Mammary epithelial cell (primary cell): ENCODE measurements around the gene TPD52L2.
"Not testable (repeated sequence)": the region's sequence is repeated elsewhere in the genome, so short reads cannot be mapped to it uniquely, and the experiment has no call there.

ENCODE experiments used
- EZH2 ChIP-seq: IDR thresholded peaks from 2 replicates; pipeline ENCODE4 v1.6.1; 2012; ENCODE audit warnings: low read length, inconsistent platforms, borderline replicate concordance
- TF ChIP-seq, protein P1 (sequence below), 2 donors: IDR thresholded peaks in 1 of 2; conservative IDR thresholded peaks in 1 of 2; 2 replicates each; pipeline ENCODE4 v1.5.1; 2011 to 2012; ENCODE audit warnings: inconsistent platforms in 2 of 2, low read length in 2 of 2, mild to moderate bottlenecking in 2 of 2, control low read depth in 1 of 2, low read depth in 1 of 2; ENCODE audit not compliant: insufficient read depth in 1 of 2; ENCODE audit errors: extremely low read depth in 1 of 2

DNA sequence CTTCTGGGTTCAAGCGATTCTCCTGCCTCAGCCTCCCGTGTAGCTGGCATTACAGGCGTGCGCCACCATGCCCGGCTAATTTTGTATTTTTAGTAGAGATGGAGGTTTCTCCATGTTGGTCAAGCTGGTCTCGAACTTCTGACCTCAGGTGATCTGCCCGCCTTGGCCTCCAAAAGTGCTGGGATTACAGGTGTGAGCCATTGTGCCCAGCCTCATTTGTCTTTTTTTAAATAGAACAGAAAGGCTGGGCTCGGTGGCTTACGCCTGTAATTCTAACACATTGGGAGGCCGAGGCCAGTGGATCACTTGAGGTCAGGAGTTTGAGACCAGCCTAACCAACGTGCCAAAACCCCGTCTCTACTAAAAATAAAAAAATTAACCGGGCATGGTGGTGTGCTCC, 2.0 kb downstream of the TPD52L2 start:
- TF ChIP-seq, protein P1, sequence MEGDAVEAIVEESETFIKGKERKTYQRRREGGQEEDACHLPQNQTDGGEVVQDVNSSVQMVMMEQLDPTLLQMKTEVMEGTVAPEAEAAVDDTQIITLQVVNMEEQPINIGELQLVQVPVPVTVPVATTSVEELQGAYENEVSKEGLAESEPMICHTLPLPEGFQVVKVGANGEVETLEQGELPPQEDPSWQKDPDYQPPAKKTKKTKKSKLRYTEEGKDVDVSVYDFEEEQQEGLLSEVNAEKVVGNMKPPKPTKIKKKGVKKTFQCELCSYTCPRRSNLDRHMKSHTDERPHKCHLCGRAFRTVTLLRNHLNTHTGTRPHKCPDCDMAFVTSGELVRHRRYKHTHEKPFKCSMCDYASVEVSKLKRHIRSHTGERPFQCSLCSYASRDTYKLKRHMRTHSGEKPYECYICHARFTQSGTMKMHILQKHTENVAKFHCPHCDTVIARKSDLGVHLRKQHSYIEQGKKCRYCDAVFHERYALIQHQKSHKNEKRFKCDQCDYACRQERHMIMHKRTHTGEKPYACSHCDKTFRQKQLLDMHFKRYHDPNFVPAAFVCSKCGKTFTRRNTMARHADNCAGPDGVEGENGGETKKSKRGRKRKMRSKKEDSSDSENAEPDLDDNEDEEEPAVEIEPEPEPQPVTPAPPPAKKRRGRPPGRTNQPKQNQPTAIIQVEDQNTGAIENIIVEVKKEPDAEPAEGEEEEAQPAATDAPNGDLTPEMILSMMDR (conservative IDR thresholded peaks at IDR 0.05 in 1 of 2, IDR thresholded peaks at IDR 0.05 in 1 of 2; ENCODE audit: extremely low read depth in 1 of 2, insufficient read depth in 1 of 2, low read depth in 1 of 2, low read length in 2 of 2): not testable (repeated sequence)
- TF ChIP-seq EZH2: not testable (repeated sequence)
